Measurements from ENCODE around the gene SCARF1.

Gene SCARF1

DNA sequence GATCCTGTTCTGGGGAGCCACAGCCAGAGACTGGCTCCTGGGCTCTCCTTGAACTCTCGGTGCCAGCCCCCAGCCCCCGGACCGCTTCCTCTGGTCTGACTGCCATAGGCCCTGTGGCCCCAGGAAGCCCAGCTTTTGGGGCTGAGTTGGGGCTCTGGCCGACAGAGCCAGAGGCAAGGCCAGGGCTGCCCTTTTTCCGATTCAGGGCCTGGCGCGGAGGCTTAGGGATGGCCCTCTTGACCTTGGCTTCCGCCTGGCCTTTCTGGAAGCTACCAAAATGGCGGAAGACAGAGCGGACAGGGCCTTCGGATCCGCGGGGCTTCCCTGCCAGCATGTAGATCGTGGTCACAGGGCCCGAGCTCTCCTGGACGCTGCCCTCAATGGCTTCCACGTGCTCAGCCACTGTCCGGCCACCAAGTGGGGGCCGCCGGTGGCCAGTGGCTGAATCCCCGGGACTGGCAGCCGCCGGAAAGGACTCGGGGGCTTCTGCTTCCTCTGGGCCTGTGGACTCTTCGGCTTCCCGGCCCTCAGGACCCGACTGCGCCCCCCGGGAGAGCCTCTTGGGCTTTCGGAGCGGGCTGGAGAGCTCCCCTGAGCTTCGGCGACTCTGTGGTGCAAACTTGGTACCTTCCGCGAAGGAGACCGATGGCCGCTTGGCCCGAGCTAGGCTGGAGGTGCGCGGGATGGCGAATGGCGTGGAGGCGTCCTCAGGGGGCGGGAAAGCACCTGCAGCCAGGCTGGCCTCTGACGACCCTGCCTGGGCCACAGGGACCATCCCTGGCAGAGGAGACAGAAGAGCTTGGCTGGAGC lies 10.5 kb downstream of the SCARF1 start:
- Histone ChIP-seq H2AFZ (no peak overlapping the region), H3K36me3 (ENCODE audit: control insufficient read depth, insufficient read depth, low read length) (no peaks in the 10 kb centered on the region), H3K27ac (no peak overlapping the region), H3K79me2 (no peaks in the 10 kb centered on the region), H3K4me1 (peaks cover 25% of the 10 kb centered on the region), H3K27me3 (ENCODE audit: control insufficient read depth, insufficient read depth, low read length) (no peaks in the 10 kb centered on the region), H3K9me3 (ENCODE audit: control insufficient read depth, low read length) (no peaks in the 10 kb centered on the region), H3K9ac (no peak overlapping the region), H3K4me3 (ENCODE audit: low read depth, low read length) (no peak overlapping the region), H3K4me2 (ENCODE audit: low read length) (no peak overlapping the region)
- TF ChIP-seq, protein P1, sequence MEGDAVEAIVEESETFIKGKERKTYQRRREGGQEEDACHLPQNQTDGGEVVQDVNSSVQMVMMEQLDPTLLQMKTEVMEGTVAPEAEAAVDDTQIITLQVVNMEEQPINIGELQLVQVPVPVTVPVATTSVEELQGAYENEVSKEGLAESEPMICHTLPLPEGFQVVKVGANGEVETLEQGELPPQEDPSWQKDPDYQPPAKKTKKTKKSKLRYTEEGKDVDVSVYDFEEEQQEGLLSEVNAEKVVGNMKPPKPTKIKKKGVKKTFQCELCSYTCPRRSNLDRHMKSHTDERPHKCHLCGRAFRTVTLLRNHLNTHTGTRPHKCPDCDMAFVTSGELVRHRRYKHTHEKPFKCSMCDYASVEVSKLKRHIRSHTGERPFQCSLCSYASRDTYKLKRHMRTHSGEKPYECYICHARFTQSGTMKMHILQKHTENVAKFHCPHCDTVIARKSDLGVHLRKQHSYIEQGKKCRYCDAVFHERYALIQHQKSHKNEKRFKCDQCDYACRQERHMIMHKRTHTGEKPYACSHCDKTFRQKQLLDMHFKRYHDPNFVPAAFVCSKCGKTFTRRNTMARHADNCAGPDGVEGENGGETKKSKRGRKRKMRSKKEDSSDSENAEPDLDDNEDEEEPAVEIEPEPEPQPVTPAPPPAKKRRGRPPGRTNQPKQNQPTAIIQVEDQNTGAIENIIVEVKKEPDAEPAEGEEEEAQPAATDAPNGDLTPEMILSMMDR (IDR thresholded peaks at IDR 0.05), result no peak

DNA sequence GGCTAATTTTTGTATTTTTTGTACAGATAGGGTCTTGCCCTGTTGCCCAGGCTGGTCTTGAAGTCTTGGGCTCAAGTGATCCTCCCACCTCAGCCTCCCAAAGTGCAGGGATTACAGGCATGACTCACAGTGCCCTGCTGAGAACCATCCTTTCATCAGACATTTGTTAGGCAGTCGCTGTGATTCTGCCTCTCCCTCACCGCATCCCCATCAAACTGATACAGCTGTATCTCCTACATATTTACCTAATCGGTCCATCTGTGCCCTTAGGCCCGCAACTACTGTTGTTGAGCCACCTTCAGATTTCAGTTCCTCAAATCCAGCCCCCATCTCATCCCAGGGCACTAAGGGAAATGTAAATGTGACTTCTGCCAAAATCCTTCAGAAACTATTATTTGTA lies 14.9 kb downstream of the SCARF1 start:
- TF ChIP-seq, protein P1 (IDR thresholded peaks at IDR 0.05), result no peak
- Histone ChIP-seq H3K36me3 (ENCODE audit: control insufficient read depth, insufficient read depth, low read length) (no peaks in the 10 kb centered on the region), H3K79me2 (no peaks in the 10 kb centered on the region), H3K27me3 (ENCODE audit: control insufficient read depth, insufficient read depth, low read length) (no peaks in the 10 kb centered on the region), H3K4me3 (ENCODE audit: low read depth, low read length) (no peak overlapping the region), H3K9ac (no peak overlapping the region), H3K4me1 (peaks cover 3% of the 10 kb centered on the region), H2AFZ (no peak overlapping the region), H3K4me2 (ENCODE audit: low read length) (no peak overlapping the region), H3K27ac (no peak overlapping the region), H3K9me3 (ENCODE audit: control insufficient read depth, low read length) (no peaks in the 10 kb centered on the region)

DNA sequence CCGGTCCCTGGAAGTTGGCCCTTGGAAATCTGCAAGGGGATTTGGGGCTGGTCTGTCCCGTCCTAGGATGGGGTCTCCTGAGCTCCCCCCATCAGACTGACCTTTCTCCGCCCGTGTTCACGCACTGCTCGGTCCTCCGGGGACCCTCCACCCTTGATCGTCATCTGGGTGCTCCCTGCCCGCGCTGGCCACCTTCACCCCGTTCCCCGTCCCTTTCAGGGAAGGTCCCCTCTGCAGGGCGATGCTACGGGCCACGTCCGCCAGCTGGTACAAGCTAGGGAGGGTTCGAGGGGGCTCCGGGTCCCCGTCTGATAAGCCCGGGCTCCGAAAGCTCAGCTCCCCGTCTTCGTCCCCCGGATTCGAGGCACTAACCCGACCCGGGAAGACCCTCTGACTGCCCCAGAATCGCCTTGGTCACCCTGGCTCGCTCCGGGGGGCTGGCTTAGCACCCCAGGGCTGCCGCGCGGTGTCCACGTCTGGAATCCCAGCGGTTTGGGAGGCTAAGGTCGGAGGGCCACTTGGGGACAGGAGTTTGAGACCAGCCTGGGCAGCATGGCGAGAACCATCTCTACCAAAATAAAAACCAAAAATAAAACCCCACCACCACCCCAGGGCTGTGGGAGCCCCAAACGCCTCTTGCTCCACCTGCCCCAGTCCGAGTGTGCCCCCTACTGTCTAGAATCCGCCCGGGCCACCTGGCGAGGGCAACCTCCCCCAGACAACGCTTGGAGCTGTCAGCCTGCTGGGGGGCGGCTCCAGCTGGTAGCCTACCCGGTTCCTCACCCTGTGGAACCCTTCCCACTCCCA lies 15.8 kb downstream of the SCARF1 start:
- H3K4me2 ChIP-seq (ENCODE audit: low read length), result peak overlapping the region; percentile 100
- peaks cover 3% of the 10 kb centered on the region for H3K4me1 ChIP-seq
- no peaks in the 10 kb centered on the region for H3K27me3 ChIP-seq (ENCODE audit: control insufficient read depth, insufficient read depth, low read length)
- H3K79me2 ChIP-seq, result peaks cover 2% of the 10 kb centered on the region
- TF ChIP-seq, protein P1 (IDR thresholded peaks at IDR 0.05), result peak; percentile 52
- H3K27ac ChIP-seq, result peak overlapping the region; percentile 91
- peak overlapping the region; percentile 96 for H3K4me3 ChIP-seq (ENCODE audit: low read depth, low read length)
- H3K36me3 ChIP-seq (ENCODE audit: control insufficient read depth, insufficient read depth, low read length), result no peaks in the 10 kb centered on the region
- H2AFZ ChIP-seq, result peak overlapping the region; percentile 96
- no peaks in the 10 kb centered on the region for H3K9me3 ChIP-seq (ENCODE audit: control insufficient read depth, low read length)
- no peak overlapping the region for H3K9ac ChIP-seq

DNA sequence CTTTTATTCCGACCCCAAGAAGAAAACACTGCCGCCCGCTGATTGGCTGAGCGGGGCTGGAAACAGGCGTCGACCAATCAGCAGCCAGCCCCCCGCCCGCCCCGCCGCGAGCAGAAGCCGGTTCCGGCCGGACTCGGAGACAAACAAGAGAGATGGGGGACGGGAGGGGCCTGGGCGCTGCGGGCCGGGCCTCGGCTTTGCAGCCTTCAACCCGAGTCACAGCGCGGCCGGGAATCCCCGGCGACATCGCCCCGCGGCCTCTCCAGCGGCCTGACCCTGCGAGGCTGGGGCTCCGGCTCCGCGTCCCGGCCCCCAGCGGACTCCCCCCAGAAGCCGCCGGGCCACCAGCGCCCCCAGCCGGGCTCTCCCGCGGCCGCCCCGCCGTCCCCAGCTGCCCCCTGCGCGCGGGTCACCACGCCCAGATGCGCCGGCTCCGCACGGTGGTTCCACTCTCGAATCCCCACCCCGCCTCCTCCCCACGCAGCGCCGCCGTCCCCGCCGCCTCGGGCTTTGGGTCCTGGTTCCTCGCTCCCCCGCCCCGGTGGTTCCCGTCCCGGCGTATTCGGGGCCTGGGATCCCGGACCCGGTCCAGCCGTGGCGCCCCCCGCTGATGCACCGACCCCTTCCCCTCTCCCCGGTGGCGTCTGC lies 16.6 kb downstream of the SCARF1 start:
- Histone ChIP-seq H3K27me3 (ENCODE audit: control insufficient read depth, insufficient read depth, low read length) (no peaks in the 10 kb centered on the region), H3K79me2 (peaks cover 5% of the 10 kb centered on the region), H3K9ac (peak overlapping the region; percentile 85), H3K27ac (peak overlapping the region; percentile 91), H2AFZ (peak overlapping the region; percentile 96), H3K36me3 (ENCODE audit: control insufficient read depth, insufficient read depth, low read length) (no peaks in the 10 kb centered on the region), H3K4me1 (peaks cover 3% of the 10 kb centered on the region), H3K9me3 (ENCODE audit: control insufficient read depth, low read length) (no peaks in the 10 kb centered on the region), H3K4me3 (ENCODE audit: low read depth, low read length) (peak overlapping the region; percentile 96), H3K4me2 (ENCODE audit: low read length) (peak overlapping the region; percentile 100)
- TF ChIP-seq, protein P1 (IDR thresholded peaks at IDR 0.05), result peak; percentile 36

All from parathyroid adenoma (tissue), 2 donors.